ENCODE results near the gene OSBPL10.

The OSBPL10 gene

DNA sequence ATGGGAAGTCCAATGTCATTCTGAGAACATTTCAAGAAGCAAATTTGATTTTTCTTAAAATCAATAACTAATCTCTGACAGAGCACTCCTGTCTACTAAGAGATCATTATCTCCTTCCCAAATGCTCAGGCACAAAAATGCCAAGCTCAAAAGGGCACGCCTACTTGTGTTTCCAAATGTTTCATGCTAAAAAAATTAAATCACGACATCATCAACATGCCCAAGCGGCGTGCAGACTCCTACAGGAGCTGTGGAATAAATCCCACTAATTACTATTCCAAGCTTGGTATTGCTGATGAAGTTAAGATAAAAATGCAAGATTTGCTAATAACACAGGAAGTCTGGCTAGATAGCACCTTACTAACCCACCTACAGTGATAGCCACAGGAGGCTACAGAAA, 140.8 kb downstream of the OSBPL10 start:
- DNase-seq, result no peak

DNA sequence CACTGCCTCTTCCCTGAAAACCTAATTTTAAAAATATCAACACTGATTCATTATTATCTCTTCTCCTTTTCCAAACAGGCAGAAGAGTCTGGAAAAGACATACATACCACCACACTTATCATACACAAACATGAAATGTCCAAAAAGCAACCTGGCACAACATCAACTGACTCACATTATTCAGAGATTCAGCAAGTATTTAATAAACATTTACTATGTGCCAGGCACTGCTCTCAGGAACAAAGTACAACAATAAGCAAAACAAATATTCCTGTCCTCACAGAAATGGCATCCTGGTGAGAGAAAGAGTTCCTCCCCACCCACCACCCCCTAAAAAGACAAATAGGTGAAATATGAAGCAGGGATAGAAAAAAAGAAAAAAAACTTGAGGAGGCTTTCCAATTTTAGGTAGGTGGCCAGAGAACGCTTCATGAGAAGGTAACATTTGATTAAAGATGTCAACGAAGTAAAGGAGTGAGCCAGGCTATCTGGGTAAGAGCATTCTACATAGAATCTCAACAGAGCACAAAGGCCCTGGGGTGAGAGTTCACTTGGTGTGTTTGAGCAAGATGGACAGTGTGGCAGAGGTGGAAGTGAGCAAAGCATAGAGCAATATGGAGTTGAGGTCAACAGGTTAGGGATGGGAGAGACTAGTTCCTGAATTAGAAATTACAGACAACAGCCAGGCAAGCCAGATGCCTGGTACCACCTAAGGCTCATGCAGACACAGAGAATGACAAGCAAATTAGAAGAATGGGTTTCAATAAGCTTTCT, 141.7 kb downstream of the OSBPL10 start:
- DNase-seq, result no peak

GRCh38 chr3:31836131-31837075, 144.7 kb downstream of the OSBPL10 start:
- no peak for DNase-seq

DNA sequence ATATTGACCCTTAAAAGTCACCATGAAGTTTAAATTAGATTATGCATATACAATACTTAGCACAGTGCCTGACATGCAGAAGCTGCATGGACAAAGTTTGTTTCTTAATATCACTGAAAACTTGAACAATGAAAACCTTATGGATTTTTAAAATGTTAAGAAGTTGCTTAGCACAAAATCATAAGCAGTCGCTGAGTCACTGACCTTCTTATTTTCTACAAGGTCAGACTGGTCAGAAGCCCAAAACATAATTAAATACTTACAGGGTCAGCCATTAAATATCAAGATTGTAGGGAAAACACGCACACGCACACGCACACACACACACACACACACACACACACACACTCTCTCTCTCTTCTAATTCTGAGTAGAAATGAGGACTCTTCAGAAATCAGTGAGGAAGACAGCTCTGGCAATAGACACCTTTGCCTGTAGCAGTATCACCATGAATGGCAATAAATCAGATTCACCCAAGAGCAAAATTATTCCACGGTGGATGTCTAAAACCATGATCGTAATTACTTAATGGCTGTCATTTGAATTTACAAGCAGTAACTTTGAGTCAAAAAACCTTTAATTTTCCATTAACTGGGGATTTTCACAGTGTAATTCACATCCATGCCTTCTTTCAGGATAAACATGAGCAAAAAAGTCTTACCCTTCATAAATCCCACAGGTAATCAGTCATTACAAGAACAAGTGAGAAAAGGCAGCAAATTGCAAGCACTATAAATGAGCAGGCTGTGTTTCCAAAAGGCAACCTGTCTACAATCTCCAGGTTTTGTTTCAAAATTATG, 147.5 kb downstream of the OSBPL10 start:
- DNase-seq, result no peak

DNA sequence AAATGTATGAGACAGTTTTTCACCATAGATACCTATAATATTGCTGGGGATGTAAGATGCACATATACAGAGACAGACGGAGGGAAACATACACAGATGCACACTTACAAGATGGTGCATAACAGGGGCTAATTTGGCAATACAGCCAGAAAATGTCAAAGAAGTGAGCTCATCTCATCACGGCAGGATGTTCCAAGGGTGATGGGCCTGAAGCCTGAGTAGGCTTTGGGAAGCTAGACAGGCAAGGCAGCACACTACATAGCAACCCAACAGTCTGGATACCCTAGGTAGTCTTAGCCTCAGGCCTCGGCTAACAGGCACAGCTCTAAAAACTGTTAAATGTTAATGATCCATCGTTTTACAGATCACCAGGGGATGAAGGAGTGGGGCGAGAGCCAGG, 148.5 kb downstream of the OSBPL10 start:
- no peak for DNase-seq

GRCh38 chr3:31831591-31831990, 149.5 kb downstream of the OSBPL10 start:
- no peak for DNase-seq

GRCh38 chr3:31829826-31830426, 151.1 kb downstream of the OSBPL10 start:
- DNase-seq, result no peak

DNA sequence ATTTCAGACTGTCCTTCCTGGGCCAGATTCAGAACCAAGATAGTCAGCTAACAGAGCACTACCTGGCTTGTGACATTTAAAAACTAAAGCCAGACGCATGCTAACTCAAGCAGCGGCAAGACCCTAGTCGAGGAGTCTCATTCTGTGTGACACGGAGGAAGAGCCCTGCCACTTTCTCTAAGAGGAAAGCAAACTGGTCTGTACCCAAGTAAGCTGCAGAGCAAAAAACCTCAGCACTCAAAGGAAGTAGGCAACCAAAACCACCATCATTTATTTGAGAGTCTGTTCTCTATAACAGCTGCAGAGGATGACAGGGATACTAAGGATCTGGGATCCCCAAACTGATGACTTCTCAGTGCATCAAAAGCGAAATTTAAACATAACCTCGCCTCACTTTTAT, 152.1 kb downstream of the OSBPL10 start:
- DNase-seq, result no peak

- no peak for DNase-seq
Measured at GRCh38 chr3:31828007-31828406, 153.1 kb downstream of the OSBPL10 start.

DNA sequence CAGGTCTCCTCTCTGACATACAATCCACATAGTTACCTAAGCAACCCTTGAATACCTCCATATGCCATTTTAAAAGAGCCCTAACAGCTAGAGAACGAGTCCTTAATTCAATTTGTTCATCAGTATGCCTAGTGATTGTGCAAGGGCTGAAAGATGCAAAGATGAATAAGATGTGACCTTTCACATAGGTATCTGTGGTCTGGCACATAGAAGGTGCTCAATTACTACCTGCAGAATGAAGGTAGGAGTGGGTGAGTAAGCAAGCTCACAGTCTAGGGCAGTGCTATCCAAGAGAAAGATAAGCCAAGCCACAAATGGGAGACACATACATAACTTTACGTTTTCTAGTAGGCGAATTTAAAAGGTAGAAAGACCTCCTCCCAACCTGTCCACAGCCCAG, 157.9 kb downstream of the OSBPL10 start:
- DNase-seq, result no peak

DNA sequence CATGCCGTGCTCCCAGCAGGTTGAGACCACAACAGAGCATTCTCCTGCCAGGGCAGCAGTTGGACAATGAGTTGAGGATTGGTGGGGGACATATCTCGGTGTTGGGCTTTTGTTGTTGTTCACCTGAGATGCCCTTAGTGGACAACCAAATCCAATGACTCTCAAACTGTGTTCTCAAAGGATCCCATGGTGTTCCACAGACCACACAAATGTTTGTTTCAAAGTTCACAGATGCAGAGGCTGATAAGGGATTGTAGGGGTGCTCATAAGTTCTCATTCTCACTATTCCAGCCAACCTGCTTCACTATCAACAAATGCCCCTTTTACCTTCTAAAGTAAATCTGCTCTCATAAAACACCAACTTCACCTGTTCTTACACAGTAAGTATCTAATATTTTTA, 159.9 kb downstream of the OSBPL10 start:
- no peak for DNase-seq

DNA sequence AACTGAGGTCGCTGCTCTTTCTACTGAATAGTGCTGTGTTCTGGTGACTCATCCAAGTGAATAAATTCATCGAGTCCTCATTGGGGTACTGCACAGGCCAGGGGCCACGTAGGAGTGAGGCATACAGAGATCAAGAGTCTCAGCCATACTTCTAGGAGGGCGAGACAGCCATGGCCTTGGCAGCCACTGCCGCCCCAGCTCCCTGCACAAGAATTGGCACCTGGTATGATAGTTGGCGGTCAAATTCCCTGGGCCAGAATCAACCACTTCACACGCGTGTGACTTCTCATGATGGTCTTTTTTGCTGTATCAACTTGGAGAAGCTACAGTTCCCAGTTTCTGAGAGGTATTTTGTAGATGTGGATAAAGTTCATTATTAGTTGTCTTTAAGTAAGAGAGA, 161.6 kb downstream of the OSBPL10 start:
- no peak for DNase-seq

GRCh38 chr3:31817411-31817966, 163.6 kb downstream of the OSBPL10 start:
- no peak for DNase-seq

- no peak for DNase-seq
Measured at GRCh38 chr3:31815631-31816440, 165.2 kb downstream of the OSBPL10 start.

- no peak for DNase-seq
Measured at GRCh38 chr3:31815006-31815405, 166.1 kb downstream of the OSBPL10 start.

DNA sequence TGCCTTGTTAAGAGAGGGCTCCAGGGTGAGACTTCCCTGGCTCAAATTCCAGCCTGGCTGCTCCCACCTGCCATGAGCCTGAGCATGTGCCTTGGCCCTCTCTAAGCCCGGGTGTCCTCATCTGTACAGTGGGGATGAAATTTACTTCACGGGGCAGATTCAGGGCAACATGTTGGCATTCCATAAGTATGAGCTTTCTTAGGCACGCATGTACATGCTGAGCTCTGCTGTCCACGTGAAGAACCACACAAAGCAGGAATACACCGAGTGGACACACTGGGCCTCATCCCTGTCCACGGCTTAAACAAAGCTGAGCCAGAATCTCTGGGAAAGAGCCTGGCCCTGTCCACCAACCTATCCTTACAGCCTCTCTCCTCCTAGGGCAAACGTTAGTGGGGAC, 167.4 kb downstream of the OSBPL10 start:
- DNase-seq, result no peak

- DNase-seq, result no peak
Measured at GRCh38 chr3:31813197-31813596, 167.9 kb downstream of the OSBPL10 start.

DNA sequence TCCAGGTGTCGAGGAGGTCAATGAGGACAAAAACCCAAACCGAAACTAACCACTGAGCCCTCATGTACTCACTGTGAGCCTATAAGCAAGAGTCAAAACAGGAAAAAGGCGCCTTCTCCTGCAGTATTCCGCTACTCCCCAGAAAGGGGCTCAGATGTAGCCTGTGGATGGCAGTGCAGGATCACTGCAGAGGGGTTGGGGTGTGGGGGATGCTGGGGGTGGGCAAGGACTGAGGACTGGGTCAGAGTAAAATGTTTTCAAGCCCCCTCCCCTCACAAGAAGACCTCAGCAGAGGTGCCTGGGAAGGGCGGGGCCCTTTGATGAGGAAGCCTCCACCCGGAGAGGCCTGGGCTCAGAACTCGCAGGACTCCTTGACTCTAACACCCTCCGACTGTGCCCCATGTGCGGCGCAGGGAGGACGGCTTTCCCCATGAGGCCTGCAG, 170.1 kb downstream of the OSBPL10 start:
- no peak for DNase-seq

DNA sequence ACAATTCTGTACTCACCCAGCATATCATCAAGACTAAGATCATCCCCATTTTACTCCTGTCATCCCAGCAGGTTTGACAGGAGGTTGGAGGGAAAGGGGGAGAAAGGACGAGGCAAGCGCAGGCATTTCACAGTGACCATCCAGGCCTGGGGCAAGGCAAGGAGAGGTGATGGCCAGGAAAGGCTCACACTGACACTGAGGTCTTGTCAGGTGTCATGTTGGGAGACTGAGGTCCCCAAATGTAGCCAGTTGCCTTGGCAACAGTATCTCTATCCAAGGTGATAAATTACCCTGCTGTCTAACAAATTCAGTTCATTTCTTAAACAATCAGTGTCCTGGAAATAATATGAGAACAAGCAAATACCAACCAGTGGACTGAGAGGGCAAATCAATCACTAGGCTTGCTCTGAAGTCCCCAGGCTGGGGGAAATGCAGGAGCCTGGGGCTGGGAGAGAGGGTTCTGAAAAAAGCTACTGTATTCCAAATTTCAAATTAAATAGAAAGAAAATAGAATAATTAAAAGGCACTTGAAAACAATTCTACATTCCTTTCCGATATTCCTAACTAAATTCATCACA, 172.8 kb downstream of the OSBPL10 start:
- DNase-seq, result no peak

DNA sequence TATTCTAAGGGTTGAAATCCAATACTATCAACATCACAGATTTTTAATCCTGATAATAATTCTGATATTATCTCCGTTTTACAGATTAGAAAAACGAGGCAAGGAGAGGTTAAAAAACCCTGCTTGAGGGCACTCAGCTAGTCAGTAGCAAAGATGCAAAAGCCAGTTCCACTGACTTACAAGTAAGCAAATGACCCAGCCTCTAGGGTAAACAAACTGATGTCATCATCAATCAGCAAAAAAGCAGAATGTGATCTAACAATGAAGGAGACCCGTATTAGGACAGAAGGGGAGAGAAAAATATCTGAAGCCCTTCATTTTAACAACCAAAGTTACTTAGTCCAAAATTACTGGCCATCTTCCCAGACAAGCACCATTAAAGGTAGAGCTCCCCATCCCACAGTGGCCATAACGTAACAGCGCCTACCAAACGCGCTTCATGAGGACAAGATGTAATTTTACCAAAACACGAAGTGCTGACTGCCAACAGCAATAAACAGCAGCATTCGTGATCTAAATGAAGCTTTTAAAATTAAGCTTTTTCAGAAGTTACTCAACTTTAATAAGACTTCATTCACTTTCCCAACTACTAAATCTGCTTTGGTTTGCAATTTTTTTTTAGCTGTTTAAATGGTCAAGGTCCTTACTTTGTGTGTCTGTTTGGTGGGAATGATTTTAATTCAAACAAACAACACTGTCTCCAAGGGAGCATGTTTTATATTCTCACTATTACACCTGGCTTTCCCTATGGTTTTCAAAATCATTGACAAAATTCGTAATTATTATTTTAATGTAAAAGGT, 176.6 kb downstream of the OSBPL10 start:
- no peak for DNase-seq

Measured in NCI-H748 treated with DMSO at 0.1 percent for 48 hours (cell line).